ENCODE measurements around the gene HS1BP3.

- TF ChIP-seq POLR2A (IDR thresholded peaks at IDR 0.05): no peak
- TF ChIP-seq CTCF (IDR thresholded peaks at IDR 0.05): no peak
- no peak for TF ChIP-seq POLR2AphosphoS5 (IDR thresholded peaks at IDR 0.05; ENCODE audit: insufficient read depth in 1 of 2, low read depth in 1 of 2)
Observed at GRCh38 chr2:20662308-20662937, 11.5 kb upstream of the HS1BP3 start.
